Smooth muscle cell (in vitro differentiated cells): ENCODE results near the gene FRRS1L. TPM values are rescaled to one million over a fixed set of nuclear protein-coding genes. Genes with fewer than 3 reads are reported as not detected.

Source experiments
- DNase-seq: peaks from one replicate; lab custom pipeline; 2025; ENCODE audit not compliant: unreplicated experiment; lab: John Stamatoyannopoulos, UW
- H2AFZ ChIP-seq: fragments of 200-600 bp; sonication (generic); 2 replicates; pipeline ENCODE4 v1.6.0; 2016; ENCODE audit warnings: antibody characterized with exemption, low read depth, mild to moderate bottlenecking
- H3F3A ChIP-seq: fragments of 200-600 bp; sonication (generic); 2 replicates; pipeline ENCODE4 v1.6.0; 2017; ENCODE audit warnings: antibody characterized with exemption, low read depth
- H3K27ac ChIP-seq: fragments of 200-600 bp; sonication (generic); 2 replicates; pipeline ENCODE4 v1.5.1; 2016; ENCODE audit warnings: low read depth, mild to moderate bottlenecking
- H3K27me3 ChIP-seq: fragments of 200-600 bp; sonication (generic); 2 replicates; pipeline ENCODE4 v1.6.1; 2016; ENCODE audit warnings: low read depth, mild to moderate bottlenecking
- H3K36me3 ChIP-seq: fragments of 200-600 bp; sonication (generic); 2 replicates; pipeline ENCODE4 v1.5.1; 2016; ENCODE audit warnings: low read depth
- H3K4me1 ChIP-seq: fragments of 200-600 bp; sonication (generic); 2 replicates; pipeline ENCODE4 v1.5.1; 2016; ENCODE audit warnings: low read depth
- H3K4me2 ChIP-seq: fragments of 200-600 bp; sonication (generic); 2 replicates; pipeline ENCODE4 v1.6.0; 2016; ENCODE audit warnings: mild to moderate bottlenecking
- H3K4me3 ChIP-seq: fragments of 200-600 bp; sonication (generic); 2 replicates; pipeline ENCODE4 v1.5.1; 2016; ENCODE audit warnings: mild to moderate bottlenecking
- H3K79me2 ChIP-seq: fragments of 200-600 bp; sonication (generic); 2 replicates; pipeline ENCODE4 v1.6.0; 2016; ENCODE audit warnings: low read depth, mild to moderate bottlenecking
- H3K9ac ChIP-seq: fragments of 200-600 bp; sonication (generic); 2 replicates; pipeline ENCODE4 v1.6.0; 2016; ENCODE audit warnings: low read depth
- H3K9me3 ChIP-seq: fragments of 200-600 bp; sonication (generic); replicated peaks from 2 replicates; pipeline ENCODE4 v1.5.1; 2016; ENCODE audit warnings: low read depth
- H4K20me1 ChIP-seq: fragments of 200-600 bp; sonication (generic); 2 replicates; pipeline ENCODE4 v1.6.0; 2016; ENCODE audit warnings: low read depth
- WGBS: methylation state at CpG from one replicate; pipeline ENCODE4 v1.1.7; 2016; ENCODE audit warnings: low lambda C conversion rate; 5-methylcytosine and 5-hydroxymethylcytosine counted together
- polyA plus RNA-seq: library from polyadenylated mRNA; unstranded; fragments of >200 nt; fragmentation: Nextera tagmentation; extraction: Ambion mirVana; gene quantifications from 2 replicates; pipeline ENCODE4 v1.2.1, GENCODE V29; 2016
- total RNA-seq: library from RNA; depleted of rRNA; stranded (reverse); fragments of >200 nt; gene quantifications from 2 replicates; pipeline ENCODE4 v1.2.3, GENCODE V29; 2014
- TF ChIP-seq, protein P1 (sequence below): fragments of 200-600 bp; sonication (generic); IDR thresholded peaks from 2 replicates; pipeline ENCODE4 v1.5.1; 2017; ENCODE audit warnings: borderline replicate concordance, mild to moderate bottlenecking, antibody characterized with exemption; ENCODE audit not compliant: insufficient read depth, poor library complexity, severe bottlenecking

Gene FRRS1L
- total and polyA plus RNA-seq, 2 experiments from 2014 or later: 0.36 TPM; not detected in 1

DNA sequence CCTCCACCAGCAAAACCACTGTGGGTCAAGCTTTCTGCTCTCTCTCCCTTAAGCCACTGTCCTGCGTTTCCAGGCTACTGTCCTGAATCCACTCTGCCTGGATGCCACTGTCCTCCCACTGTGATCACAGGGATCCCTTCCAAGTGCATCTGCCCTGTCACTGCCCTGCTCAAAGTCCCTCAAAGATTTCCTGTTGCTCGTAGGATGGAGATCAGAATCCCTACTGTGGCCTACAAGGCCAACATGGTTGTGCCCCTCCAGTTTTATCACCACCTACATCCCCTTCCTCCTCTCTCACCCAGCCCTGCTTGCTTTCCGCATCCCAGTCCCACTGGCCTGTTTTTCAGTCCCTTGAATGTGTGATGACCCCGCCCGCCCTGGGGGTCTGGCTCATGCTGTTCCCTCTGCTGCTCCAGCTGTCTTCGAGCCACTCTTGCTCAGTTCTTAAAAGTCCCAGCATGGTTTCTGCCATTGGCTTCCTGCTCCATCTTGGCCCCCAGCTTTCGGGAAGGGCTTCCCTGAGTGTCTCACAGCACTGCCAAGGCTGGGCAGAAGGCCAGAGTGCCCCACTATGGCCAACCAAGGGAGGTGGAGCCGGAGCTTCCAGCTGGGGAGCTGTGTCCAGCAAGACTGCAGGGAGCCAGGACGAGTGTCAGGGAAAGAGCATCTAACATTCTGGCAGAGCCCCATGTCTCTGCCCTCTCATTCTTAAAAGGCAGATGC is 12.9 kb upstream of the FRRS1L start:
- Histone ChIP-seq H3K36me3 (no peaks in the 10 kb centered on the region), H3K4me1 (no peaks in the 10 kb centered on the region), H2AFZ (no peak overlapping the region), H3K9me3 (no peaks in the 10 kb centered on the region), H4K20me1 (no peaks in the 10 kb centered on the region), H3F3A (no peaks in the 10 kb centered on the region), H3K4me3 (no peak overlapping the region), H3K27me3 (peaks cover 6% of the 10 kb centered on the region), H3K79me2 (no peaks in the 10 kb centered on the region), H3K9ac (no peak overlapping the region), H3K4me2 (no peak overlapping the region), H3K27ac (no peak overlapping the region)
- TF ChIP-seq, protein P1, sequence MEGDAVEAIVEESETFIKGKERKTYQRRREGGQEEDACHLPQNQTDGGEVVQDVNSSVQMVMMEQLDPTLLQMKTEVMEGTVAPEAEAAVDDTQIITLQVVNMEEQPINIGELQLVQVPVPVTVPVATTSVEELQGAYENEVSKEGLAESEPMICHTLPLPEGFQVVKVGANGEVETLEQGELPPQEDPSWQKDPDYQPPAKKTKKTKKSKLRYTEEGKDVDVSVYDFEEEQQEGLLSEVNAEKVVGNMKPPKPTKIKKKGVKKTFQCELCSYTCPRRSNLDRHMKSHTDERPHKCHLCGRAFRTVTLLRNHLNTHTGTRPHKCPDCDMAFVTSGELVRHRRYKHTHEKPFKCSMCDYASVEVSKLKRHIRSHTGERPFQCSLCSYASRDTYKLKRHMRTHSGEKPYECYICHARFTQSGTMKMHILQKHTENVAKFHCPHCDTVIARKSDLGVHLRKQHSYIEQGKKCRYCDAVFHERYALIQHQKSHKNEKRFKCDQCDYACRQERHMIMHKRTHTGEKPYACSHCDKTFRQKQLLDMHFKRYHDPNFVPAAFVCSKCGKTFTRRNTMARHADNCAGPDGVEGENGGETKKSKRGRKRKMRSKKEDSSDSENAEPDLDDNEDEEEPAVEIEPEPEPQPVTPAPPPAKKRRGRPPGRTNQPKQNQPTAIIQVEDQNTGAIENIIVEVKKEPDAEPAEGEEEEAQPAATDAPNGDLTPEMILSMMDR: no peak
- no peak for DNase-seq
- WGBS: 86% methylated on average over 9 of the region's 9 CpGs

DNA sequence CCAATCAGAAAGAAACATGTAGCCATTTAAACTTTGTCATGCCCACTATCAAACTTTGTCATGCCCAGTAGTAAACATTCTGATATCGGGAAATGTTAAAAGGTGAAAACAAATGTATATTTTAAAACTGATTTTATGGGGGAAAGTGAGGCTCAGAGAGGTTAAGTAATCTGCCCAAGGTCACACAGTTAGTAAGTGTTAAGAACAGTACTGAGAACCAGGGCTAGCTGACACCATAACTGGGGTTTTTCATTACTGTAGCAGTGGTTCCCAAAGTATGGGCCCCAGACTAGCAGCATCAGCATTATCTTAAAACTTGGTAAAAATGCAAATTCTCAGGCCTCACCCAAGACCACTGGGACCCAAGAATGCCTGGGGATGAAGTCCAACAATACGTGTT is 9.9 kb upstream of the FRRS1L start:
- Histone ChIP-seq H2AFZ (no peak overlapping the region), H3F3A (no peaks in the 10 kb centered on the region), H3K4me3 (no peak overlapping the region), H3K27ac (no peak overlapping the region), H3K4me2 (no peak overlapping the region), H4K20me1 (no peaks in the 10 kb centered on the region), H3K4me1 (no peaks in the 10 kb centered on the region), H3K79me2 (no peaks in the 10 kb centered on the region), H3K9ac (no peak overlapping the region), H3K9me3 (no peaks in the 10 kb centered on the region), H3K27me3 (peaks cover 6% of the 10 kb centered on the region), H3K36me3 (no peaks in the 10 kb centered on the region)
- no peak for DNase-seq
- TF ChIP-seq, protein P1: no peak
- 92% methylated on average over 2 of the region's 2 CpGs for WGBS

DNA sequence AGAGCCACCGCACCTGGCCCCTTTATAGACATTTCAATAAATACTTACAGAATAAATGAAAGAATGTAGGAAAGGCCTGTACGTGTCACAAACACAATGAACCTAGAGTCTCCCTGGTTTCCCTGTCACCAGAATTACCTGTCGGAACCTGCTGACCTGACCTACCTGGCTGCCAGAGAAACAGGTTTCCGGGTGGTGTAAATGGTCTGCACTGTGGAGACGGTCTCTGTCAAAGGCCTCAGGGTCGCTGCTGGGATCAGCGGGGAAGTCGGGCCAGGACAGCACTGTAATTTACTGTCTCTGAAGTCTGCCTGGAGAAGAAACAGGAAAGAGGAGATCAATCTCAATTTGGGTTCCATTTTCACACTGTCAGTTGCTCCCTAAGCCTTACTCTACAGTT is 9.3 kb upstream of the FRRS1L start:
- no peak overlapping the region for H3K27ac ChIP-seq
- H3K36me3 ChIP-seq: no peaks in the 10 kb centered on the region
- H3K27me3 ChIP-seq: peaks cover 6% of the 10 kb centered on the region
- no peak overlapping the region for H3K9ac ChIP-seq
- H2AFZ ChIP-seq: no peak overlapping the region
- no peak overlapping the region for H3K4me2 ChIP-seq
- WGBS: 64% methylated on average over 8 of the region's 8 CpGs
- H4K20me1 ChIP-seq: no peaks in the 10 kb centered on the region
- TF ChIP-seq, protein P1: no peak
- H3K79me2 ChIP-seq: no peaks in the 10 kb centered on the region
- no peaks in the 10 kb centered on the region for H3K4me1 ChIP-seq
- no peaks in the 10 kb centered on the region for H3K9me3 ChIP-seq
- H3F3A ChIP-seq: no peaks in the 10 kb centered on the region
- DNase-seq: no peak
- no peak overlapping the region for H3K4me3 ChIP-seq

DNA sequence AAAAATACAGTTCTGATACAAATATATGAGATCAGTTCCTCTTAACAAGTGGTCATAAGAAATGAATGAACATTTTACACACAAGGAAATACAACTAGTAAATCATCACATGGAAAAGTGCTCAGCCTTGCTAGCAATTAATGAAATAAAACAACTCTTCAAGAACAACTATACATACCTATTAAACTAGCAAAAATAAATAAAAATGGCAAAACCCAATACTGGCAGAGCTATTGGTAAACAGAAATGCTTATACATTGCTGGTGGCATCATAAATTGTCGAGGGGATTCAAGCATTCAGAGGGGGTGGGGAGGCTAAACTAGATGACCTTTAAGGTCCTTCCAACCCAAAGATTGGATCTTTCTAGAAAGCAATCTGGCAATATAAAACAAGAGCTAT is 5.9 kb upstream of the FRRS1L start:
- no peak overlapping the region for H3K4me2 ChIP-seq
- H3K4me1 ChIP-seq: no peaks in the 10 kb centered on the region
- H3F3A ChIP-seq: no peaks in the 10 kb centered on the region
- H3K27me3 ChIP-seq: peaks cover 10% of the 10 kb centered on the region
- H2AFZ ChIP-seq: no peak overlapping the region
- no peaks in the 10 kb centered on the region for H4K20me1 ChIP-seq
- H3K4me3 ChIP-seq: no peak overlapping the region
- no peak overlapping the region for H3K9ac ChIP-seq
- H3K79me2 ChIP-seq: no peaks in the 10 kb centered on the region
- TF ChIP-seq, protein P1: no peak
- no peak overlapping the region for H3K27ac ChIP-seq
- 76% methylated on average over 1 of the region's 1 CpG for WGBS
- H3K9me3 ChIP-seq: no peaks in the 10 kb centered on the region
- no peaks in the 10 kb centered on the region for H3K36me3 ChIP-seq
- no peak for DNase-seq
